ENCODE measurements around the gene CAND1.

Gene CAND1

DNA sequence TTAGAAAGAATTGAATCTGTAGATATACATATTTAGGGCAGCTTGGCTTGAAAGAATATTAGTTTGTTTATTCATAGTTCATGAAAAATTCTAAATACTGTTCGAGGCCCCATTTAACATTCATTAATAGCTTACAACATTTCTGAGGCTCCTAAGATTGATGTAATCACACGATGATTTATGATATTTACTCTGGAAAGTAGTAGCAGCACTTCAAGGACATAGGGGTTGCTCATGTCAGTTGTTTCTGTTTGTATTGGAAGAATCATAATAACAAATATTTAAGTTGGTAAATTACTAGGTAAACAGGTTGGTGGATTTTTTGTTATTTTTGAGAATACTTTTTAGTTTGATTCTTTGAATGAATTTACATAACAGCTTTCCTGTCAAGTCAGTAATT lies 30.4 kb downstream of the CAND1 start:
- Histone ChIP-seq H3K27ac (no peak overlapping the region), H3K36me3 (peaks cover 93% of the 10 kb centered on the region), H3K9me3 (ENCODE audit: severe bottlenecking) (no peaks in the 10 kb centered on the region), H3K4me3 (ENCODE audit: low read depth, low read length) (no peak overlapping the region), H3K27me3 (ENCODE audit: insufficient read depth, low read depth, severe bottlenecking) (no peaks in the 10 kb centered on the region)
- TF ChIP-seq, protein P1, sequence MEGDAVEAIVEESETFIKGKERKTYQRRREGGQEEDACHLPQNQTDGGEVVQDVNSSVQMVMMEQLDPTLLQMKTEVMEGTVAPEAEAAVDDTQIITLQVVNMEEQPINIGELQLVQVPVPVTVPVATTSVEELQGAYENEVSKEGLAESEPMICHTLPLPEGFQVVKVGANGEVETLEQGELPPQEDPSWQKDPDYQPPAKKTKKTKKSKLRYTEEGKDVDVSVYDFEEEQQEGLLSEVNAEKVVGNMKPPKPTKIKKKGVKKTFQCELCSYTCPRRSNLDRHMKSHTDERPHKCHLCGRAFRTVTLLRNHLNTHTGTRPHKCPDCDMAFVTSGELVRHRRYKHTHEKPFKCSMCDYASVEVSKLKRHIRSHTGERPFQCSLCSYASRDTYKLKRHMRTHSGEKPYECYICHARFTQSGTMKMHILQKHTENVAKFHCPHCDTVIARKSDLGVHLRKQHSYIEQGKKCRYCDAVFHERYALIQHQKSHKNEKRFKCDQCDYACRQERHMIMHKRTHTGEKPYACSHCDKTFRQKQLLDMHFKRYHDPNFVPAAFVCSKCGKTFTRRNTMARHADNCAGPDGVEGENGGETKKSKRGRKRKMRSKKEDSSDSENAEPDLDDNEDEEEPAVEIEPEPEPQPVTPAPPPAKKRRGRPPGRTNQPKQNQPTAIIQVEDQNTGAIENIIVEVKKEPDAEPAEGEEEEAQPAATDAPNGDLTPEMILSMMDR (IDR thresholded peaks at IDR 0.05; ENCODE audit: low read depth, low read length): no peak
- DNase-seq: no peak

DNA sequence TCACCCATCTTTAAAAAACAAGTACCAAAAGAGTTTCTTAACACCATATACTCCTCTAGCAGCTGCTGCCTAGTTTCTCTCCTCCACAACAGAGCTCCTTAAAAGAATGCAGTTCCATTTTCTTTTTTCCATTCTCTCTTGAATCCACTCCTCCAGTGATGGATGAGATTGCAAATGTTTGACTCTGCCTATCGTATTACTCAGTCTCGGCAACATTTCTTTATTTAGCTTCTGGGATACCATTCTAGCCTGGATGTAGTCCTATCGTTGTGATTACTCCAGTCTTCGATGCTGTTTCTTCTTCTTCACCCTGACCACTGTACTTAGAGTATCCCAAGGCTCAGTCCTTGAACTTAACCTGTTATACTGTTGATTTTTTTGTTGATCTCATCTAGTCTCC lies 30.8 kb downstream of the CAND1 start:
- no peaks in the 10 kb centered on the region for H3K9me3 ChIP-seq (ENCODE audit: severe bottlenecking)
- no peak for DNase-seq
- TF ChIP-seq, protein P1 (IDR thresholded peaks at IDR 0.05; ENCODE audit: low read depth, low read length): no peak
- no peak overlapping the region for H3K27ac ChIP-seq
- no peaks in the 10 kb centered on the region for H3K27me3 ChIP-seq (ENCODE audit: insufficient read depth, low read depth, severe bottlenecking)
- no peak overlapping the region for H3K4me3 ChIP-seq (ENCODE audit: low read depth, low read length)
- peaks cover 93% of the 10 kb centered on the region for H3K36me3 ChIP-seq

DNA sequence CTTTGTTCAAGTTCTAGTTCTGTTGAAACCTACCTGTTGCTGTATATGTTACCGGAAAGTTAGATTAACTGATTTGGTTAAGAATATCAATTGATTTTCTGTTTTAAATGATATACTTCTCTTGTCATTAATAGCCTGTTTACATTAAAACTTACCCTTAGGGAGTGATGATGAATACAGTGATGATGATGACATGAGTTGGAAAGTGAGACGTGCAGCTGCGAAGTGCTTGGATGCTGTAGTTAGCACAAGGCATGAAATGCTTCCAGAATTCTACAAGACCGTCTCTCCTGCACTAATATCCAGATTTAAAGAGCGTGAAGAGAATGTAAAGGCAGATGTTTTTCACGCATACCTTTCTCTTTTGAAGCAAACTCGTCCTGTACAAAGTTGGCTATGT lies 33.0 kb downstream of the CAND1 start:
- TF ChIP-seq, protein P1 (IDR thresholded peaks at IDR 0.05; ENCODE audit: low read depth, low read length): no peak

DNA sequence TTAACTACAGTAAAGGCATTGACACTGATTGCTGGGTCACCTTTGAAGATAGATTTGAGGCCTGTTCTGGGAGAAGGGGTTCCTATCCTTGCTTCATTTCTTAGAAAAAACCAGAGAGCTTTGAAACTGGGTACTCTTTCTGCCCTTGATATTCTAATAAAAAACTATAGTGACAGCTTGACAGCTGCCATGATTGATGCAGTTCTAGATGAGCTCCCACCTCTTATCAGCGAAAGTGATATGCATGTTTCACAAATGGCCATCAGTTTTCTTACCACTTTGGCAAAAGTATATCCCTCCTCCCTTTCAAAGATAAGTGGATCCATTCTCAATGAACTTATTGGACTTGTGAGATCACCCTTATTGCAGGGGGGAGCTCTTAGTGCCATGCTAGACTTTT lies 36.4 kb downstream of the CAND1 start:
- Histone ChIP-seq H3K27ac (no peak overlapping the region), H3K9me3 (ENCODE audit: severe bottlenecking) (no peaks in the 10 kb centered on the region), H3K4me3 (ENCODE audit: low read depth, low read length) (no peak overlapping the region), H3K27me3 (ENCODE audit: insufficient read depth, low read depth, severe bottlenecking) (no peaks in the 10 kb centered on the region), H3K36me3 (peaks cover 98% of the 10 kb centered on the region)
- TF ChIP-seq, protein P1 (IDR thresholded peaks at IDR 0.05; ENCODE audit: low read depth, low read length): no peak
- DNase-seq: no peak

More for the DNA sequence above, 33.0 kb downstream of the CAND1 start:
- Histone ChIP-seq H3K27ac (no peak overlapping the region), H3K9me3 (ENCODE audit: severe bottlenecking) (no peaks in the 10 kb centered on the region), H3K4me3 (ENCODE audit: low read depth, low read length) (no peak overlapping the region), H3K27me3 (ENCODE audit: insufficient read depth, low read depth, severe bottlenecking) (no peaks in the 10 kb centered on the region), H3K36me3 (peaks cover 96% of the 10 kb centered on the region)
- DNase-seq: no peak

DNA sequence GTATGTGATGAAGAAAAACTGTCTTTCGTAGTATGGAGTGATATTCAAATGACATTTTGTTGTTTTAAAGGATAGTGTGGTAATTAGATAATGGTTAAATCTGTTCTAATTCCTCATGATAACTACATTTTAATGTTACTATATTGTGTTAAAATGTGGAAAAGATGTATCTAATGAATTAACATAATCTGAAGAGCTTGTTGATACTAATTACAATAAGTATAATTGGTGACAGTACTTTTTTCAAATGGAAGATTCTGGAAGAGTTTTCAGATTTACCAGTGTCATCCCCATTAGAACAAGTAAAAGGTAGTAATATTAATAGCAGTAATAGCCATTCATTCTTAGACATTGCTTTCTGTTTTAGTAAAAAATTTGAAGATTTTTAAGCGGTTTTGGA lies 37.6 kb downstream of the CAND1 start:
- Histone ChIP-seq H3K9me3 (ENCODE audit: severe bottlenecking) (no peaks in the 10 kb centered on the region), H3K27me3 (ENCODE audit: insufficient read depth, low read depth, severe bottlenecking) (no peaks in the 10 kb centered on the region), H3K36me3 (peaks cover 97% of the 10 kb centered on the region)

DNA sequence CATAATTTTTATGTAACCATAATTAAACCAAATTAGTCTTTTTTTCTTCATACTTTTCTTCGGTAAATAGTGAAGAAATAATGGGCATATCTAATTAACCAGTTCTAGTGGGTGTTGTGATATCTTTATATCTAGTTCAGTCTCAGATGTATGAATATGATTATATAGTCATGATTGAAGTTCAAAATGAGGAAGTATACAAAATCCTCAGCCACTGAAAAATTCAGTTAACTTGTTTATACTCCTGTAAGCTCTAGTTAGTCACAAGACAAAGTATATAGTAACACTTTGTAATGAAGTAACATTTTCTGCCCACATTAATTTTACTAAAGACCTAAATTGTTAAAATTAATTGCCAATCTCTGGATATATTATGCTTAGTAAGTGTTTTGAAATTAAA lies 46.5 kb downstream of the CAND1 start:
- H3K4me3 ChIP-seq (ENCODE audit: low read depth, low read length): no peak overlapping the region
- no peaks in the 10 kb centered on the region for H3K9me3 ChIP-seq (ENCODE audit: severe bottlenecking)
- peaks cover 37% of the 10 kb centered on the region for H3K36me3 ChIP-seq
- no peak overlapping the region for H3K27ac ChIP-seq
- DNase-seq: no peak
- H3K27me3 ChIP-seq (ENCODE audit: insufficient read depth, low read depth, severe bottlenecking): no peaks in the 10 kb centered on the region
- TF ChIP-seq, protein P1 (IDR thresholded peaks at IDR 0.05; ENCODE audit: low read depth, low read length): no peak

More for the DNA sequence above, 37.6 kb downstream of the CAND1 start:
- DNase-seq: no peak
- TF ChIP-seq, protein P1 (IDR thresholded peaks at IDR 0.05; ENCODE audit: low read depth, low read length): no peak
- H3K27ac ChIP-seq: no peak overlapping the region
- no peak overlapping the region for H3K4me3 ChIP-seq (ENCODE audit: low read depth, low read length)

Data from WERI-Rb-1 (cell line).